Measurements from ENCODE around the gene IL1RAPL1.

DNA sequence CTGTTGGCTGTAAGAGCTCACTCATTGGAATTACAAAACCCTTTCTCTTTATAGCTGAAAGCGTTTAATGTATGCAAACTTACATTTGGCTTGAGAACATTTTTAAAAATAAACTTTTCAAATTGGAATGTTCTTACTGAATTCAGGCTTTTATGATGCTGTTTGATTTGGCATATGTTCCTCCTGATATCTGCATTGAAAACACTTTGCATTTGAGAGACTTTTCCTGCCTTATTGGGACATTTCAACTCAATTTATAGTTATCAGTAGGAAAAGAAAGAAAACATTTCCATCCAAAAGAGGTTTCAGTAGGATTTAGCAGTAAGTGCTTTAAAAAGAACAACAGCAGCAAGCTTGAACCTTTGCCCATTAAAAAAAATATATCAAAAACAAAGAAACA, 520.0 kb downstream of the IL1RAPL1 start:
- TF ChIP-seq, protein P1, sequence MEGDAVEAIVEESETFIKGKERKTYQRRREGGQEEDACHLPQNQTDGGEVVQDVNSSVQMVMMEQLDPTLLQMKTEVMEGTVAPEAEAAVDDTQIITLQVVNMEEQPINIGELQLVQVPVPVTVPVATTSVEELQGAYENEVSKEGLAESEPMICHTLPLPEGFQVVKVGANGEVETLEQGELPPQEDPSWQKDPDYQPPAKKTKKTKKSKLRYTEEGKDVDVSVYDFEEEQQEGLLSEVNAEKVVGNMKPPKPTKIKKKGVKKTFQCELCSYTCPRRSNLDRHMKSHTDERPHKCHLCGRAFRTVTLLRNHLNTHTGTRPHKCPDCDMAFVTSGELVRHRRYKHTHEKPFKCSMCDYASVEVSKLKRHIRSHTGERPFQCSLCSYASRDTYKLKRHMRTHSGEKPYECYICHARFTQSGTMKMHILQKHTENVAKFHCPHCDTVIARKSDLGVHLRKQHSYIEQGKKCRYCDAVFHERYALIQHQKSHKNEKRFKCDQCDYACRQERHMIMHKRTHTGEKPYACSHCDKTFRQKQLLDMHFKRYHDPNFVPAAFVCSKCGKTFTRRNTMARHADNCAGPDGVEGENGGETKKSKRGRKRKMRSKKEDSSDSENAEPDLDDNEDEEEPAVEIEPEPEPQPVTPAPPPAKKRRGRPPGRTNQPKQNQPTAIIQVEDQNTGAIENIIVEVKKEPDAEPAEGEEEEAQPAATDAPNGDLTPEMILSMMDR (conservative IDR thresholded peaks at IDR 0.05; ENCODE audit: low read length), result no peak
- no peak for TF ChIP-seq EZH2phosphoT487 (IDR thresholded peaks at IDR 0.05; ENCODE audit: borderline replicate concordance)
